CD14-positive monocyte (primary cell): ENCODE measurements around the gene PRELID3B. TPM values are rescaled to one million over a fixed set of nuclear protein-coding genes. Genes with fewer than 3 reads are reported as not detected.

Experiments
- DNase-seq, 3 donors: peaks; one replicate each; pipeline ENCODE4 v3.0.0-alpha.2; 2011 to 2022
- H2AFZ ChIP-seq: 2 replicates; pipeline ENCODE4 v1.6.0; 2012; ENCODE audit warnings: mild to moderate bottlenecking, low read depth, low read length, inconsistent platforms; ENCODE audit not compliant: insufficient read depth, poor library complexity, severe bottlenecking
- H3K27ac ChIP-seq, 2 donors: 1 replicate in 1 of 2; 2 replicates in 1 of 2; pipeline ENCODE4 v1.5.1; 2012 to 2013; ENCODE audit warnings: low read length in 2 of 2, control low read depth in 1 of 2, inconsistent platforms in 1 of 2, low read depth in 1 of 2, mild to moderate bottlenecking in 1 of 2
- H3K27me3 ChIP-seq, 2 donors: one replicate each; pipeline versions ENCODE4 v1.6.0 to v1.6.1; 2011 to 2013; ENCODE audit warnings: low read length in 2 of 2; ENCODE audit not compliant: control insufficient read depth in 2 of 2, insufficient read depth in 2 of 2
- H3K36me3 ChIP-seq, 2 donors: replicated peaks in 1 of 2; 1 replicate in 1 of 2; 2 replicates in 1 of 2; pipeline versions ENCODE4 v1.5.1 to v1.6.1; 2012 to 2013; ENCODE audit warnings: low read length in 2 of 2, control low read depth in 1 of 2, inconsistent platforms in 1 of 2, mild to moderate bottlenecking in 1 of 2; ENCODE audit not compliant: insufficient read depth in 2 of 2, control insufficient read depth in 1 of 2
- H3K4me1 ChIP-seq, 2 donors: 1 replicate in 1 of 2; 2 replicates in 1 of 2; pipeline versions ENCODE4 v1.5.1 to v1.6.1; 2012 to 2013; ENCODE audit warnings: low read length in 2 of 2, control low read depth in 1 of 2, inconsistent platforms in 1 of 2, mild to moderate bottlenecking in 1 of 2, moderate library complexity in 1 of 2; ENCODE audit not compliant: insufficient read depth in 2 of 2, control insufficient read depth in 1 of 2
- H3K4me2 ChIP-seq: replicated peaks from 2 replicates; pipeline ENCODE3; 2012; ENCODE audit warnings: low read length, moderate library complexity, mild to moderate bottlenecking; ENCODE audit not compliant: poor library complexity, severe bottlenecking; ENCODE audit errors: extremely low read depth
- H3K4me3 ChIP-seq, 3 experiments: fragments of 200-600 bp in 1 of 3; sonication (generic) in 1 of 3; replicated peaks in 1 of 3; 1 replicate in 2 of 3; 2 replicates in 1 of 3; pipeline ENCODE4 v1.5.1; 2011 to 2013; ENCODE audit warnings: low read length in 3 of 3, mild to moderate bottlenecking in 3 of 3, control low read depth in 2 of 3, low read depth in 2 of 3, inconsistent platforms in 1 of 3, moderate library complexity in 1 of 3
- H3K79me2 ChIP-seq: 2 replicates; pipeline ENCODE4 v1.6.0; 2012; ENCODE audit warnings: mild to moderate bottlenecking, control low read depth, inconsistent platforms, low read length, moderate library complexity; ENCODE audit not compliant: insufficient read depth
- H3K9ac ChIP-seq: 2 replicates; pipeline ENCODE4 v1.6.0; 2017; ENCODE audit warnings: low read length, mild to moderate bottlenecking; ENCODE audit not compliant: insufficient read depth, poor library complexity, severe bottlenecking
- H3K9me3 ChIP-seq, 2 donors: replicated peaks in 1 of 2; 1 replicate in 1 of 2; 2 replicates in 1 of 2; pipeline versions ENCODE4 v1.5.1 to v1.6.1; 2012 to 2013; ENCODE audit warnings: low read length in 2 of 2, control low read depth in 1 of 2; ENCODE audit not compliant: control insufficient read depth in 1 of 2, insufficient read depth in 1 of 2
- H4K20me1 ChIP-seq: 2 replicates; pipeline ENCODE4 v1.6.0; 2012; ENCODE audit warnings: mild to moderate bottlenecking, low read length, control low read depth, moderate library complexity; ENCODE audit not compliant: insufficient read depth
- H3K27ac Mint-ChIP-seq, 7 donors: one replicate each; pipeline ENCODE4 v1.8.0; 2020; ENCODE audit warnings: mild to moderate bottlenecking in 7 of 7, mixed read lengths in 7 of 7, moderate library complexity in 6 of 7, inconsistent platforms in 2 of 7
- H3K27me3 Mint-ChIP-seq, 3 donors: one replicate each; pipeline ENCODE4 v1.8.0; 2021 to 2022; ENCODE audit warnings: low read depth in 3 of 3, mild to moderate bottlenecking in 3 of 3, mixed read lengths in 3 of 3, moderate library complexity in 3 of 3, inconsistent platforms in 1 of 3
- H3K36me3 Mint-ChIP-seq, 2 donors: one replicate each; pipeline ENCODE4 v1.8.0; 2020; ENCODE audit warnings: mixed read lengths in 2 of 2, inconsistent platforms in 1 of 2, mild to moderate bottlenecking in 1 of 2
- H3K4me1 Mint-ChIP-seq: one replicate; pipeline ENCODE4 v1.8.0; 2020; ENCODE audit warnings: mild to moderate bottlenecking, mixed read lengths
- H3K4me3 Mint-ChIP-seq, 2 donors: one replicate each; pipeline ENCODE4 v1.8.0; 2020; ENCODE audit warnings: mild to moderate bottlenecking in 2 of 2, mixed read lengths in 2 of 2, moderate library complexity in 1 of 2
- H3K9me3 Mint-ChIP-seq, 7 donors: one replicate each; pipeline ENCODE4 v1.8.0; 2020 to 2022; ENCODE audit warnings: mixed read lengths in 7 of 7, mild to moderate bottlenecking in 6 of 7, moderate library complexity in 6 of 7, inconsistent platforms in 2 of 7
- WGBS: methylation state at CpG from one replicate; pipeline ENCODE4 v1.1.5; 2013; ENCODE audit warnings: missing lambda C conversion rate; ENCODE audit not compliant: insufficient coverage; 5-methylcytosine and 5-hydroxymethylcytosine counted together
- intact Hi-C, 2 donors: fragments of 100-400 bp; cut with micrococcal nuclease; formaldehyde crosslinking; loops; one replicate each; pipeline versions ENCODE4 v1.15.0 to v1.15.1; 2023
- polyA plus RNA-seq, 3 donors: library from polyadenylated mRNA; depleted of rRNA in 1 of 3; unstranded in 2 of 3; stranded (reverse) in 1 of 3; fragments of 300-500 nt in 2 of 3; fragments of >200 nt in 1 of 3; fragmentation: Illumina TruSeq in 2 of 3; gene quantifications; 1 replicate in 2 of 3; 2 replicates in 1 of 3; pipeline ENCODE4 v1.2.3, GENCODE V29; 2012 to 2021
- TF ChIP-seq, protein P1 (sequence below): fragments of 200-600 bp; IDR thresholded peaks from one replicate; pipeline ENCODE4 v1.8.0; 2022; ENCODE audit warnings: antibody characterized with exemption, mild to moderate bottlenecking

PRELID3B gene
- polyA plus RNA-seq, 3 donors, result 16.9 to 21.0 (median 20.1) TPM

DNA sequence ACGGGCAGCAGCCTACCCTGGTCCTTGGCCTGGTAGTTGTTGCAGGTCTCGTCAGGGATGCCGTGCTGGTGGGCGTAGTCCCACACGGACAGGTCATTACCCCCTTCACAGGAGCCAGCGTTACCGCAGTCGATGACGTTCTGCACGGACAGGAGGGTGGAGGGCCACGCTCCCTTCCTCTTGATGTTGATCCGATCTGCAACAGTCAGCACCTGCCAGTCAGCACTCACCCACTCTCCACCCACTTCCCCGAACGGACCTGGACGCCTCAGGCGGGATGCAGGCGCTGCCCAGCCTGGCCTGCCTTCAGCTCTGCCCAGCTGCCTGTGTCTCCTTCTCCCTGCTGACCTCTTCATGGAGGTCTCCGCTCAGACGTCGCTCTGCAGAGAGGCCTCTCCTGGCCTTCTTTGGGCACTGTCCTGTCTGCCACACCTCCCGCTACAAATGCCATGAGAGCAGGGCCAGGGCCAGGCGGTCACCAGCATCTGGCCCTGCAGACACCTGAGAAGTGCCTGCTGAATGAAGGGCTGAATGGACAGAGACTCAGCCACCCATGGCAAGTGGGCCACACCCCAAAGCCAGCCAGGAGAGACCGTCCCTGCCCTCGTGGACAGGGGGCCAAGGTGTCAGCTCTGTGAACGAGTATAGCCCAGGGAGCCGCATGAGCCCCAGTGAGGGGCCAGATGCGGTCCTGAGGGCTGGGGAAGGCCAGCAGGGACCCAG lies 41.0 kb downstream of the PRELID3B start:
- H3K27ac Mint-ChIP-seq, result peak overlapping the region in 5 of 7 donors; percentile 63 to 88 (median 84)
- H2AFZ ChIP-seq, result no peak overlapping the region
- no peak overlapping the region for H3K4me3 ChIP-seq
- H3K4me2 ChIP-seq, result no peak overlapping the region
- 95% methylated on average over 26 of the region's 27 CpGs for WGBS
- peaks cover 0 to 1% (median 0%) of the 10 kb centered on the region in 7 donors for H3K9me3 Mint-ChIP-seq
- peaks cover 41% of the 10 kb centered on the region for H3K4me1 Mint-ChIP-seq
- H3K9ac ChIP-seq, result no peak overlapping the region
- H3K4me1 ChIP-seq, result peaks cover 36 to 48% of the 10 kb centered on the region in 2 donors
- H3K36me3 ChIP-seq, result peaks cover 72 to 75% of the 10 kb centered on the region in 2 donors
- no peak overlapping the region for H3K4me3 Mint-ChIP-seq
- intact Hi-C loops, result loop anchor here in 1 of 2 donors (10.0 kb wide), 1 partner anchor 117 kb away; no protein-coding TSS in a partner anchor
- peaks cover 66 to 82% of the 10 kb centered on the region in 2 donors for H3K36me3 Mint-ChIP-seq
- H3K9me3 ChIP-seq, result no peaks in the 10 kb centered on the region
- peaks cover 96% of the 10 kb centered on the region for H4K20me1 ChIP-seq
- TF ChIP-seq, protein P1, sequence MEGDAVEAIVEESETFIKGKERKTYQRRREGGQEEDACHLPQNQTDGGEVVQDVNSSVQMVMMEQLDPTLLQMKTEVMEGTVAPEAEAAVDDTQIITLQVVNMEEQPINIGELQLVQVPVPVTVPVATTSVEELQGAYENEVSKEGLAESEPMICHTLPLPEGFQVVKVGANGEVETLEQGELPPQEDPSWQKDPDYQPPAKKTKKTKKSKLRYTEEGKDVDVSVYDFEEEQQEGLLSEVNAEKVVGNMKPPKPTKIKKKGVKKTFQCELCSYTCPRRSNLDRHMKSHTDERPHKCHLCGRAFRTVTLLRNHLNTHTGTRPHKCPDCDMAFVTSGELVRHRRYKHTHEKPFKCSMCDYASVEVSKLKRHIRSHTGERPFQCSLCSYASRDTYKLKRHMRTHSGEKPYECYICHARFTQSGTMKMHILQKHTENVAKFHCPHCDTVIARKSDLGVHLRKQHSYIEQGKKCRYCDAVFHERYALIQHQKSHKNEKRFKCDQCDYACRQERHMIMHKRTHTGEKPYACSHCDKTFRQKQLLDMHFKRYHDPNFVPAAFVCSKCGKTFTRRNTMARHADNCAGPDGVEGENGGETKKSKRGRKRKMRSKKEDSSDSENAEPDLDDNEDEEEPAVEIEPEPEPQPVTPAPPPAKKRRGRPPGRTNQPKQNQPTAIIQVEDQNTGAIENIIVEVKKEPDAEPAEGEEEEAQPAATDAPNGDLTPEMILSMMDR, result no peak
- H3K27me3 Mint-ChIP-seq, result no peaks in the 10 kb centered on the region
- H3K27me3 ChIP-seq, result no peaks in the 10 kb centered on the region
- H3K27ac ChIP-seq, result peak overlapping the region; percentile 95 to 98
- peaks cover 91% of the 10 kb centered on the region for H3K79me2 ChIP-seq
- DNase-seq, result no peak

DNA sequence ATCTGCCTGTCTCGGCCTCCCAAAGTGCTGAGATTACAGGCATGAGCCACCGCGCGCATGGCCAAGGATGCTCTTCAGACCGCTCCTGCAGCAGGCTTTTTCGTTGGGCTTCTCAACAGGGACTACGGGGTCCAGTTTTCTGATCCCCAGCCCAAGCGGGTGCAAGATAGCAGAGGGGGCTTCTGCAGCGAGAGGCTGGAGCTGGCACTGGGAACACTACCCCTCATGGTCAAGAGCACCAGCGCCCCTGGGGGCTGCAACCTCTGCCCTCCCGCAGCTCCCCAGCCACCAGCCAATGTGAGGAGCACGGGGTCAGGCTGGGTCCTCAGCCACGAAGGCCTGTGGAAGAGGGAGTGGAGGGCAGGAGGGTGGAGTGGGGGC lies 41.5 kb downstream of the PRELID3B start:
- peaks cover 91% of the 10 kb centered on the region for H3K79me2 ChIP-seq
- Mint-ChIP-seq H3K27ac (peak overlapping the region in 5 of 7 donors; percentile 19 to 88 (median 81)), H3K9me3 (peaks cover 0 to 1% (median 0%) of the 10 kb centered on the region in 7 donors), H3K27me3 (no peaks in the 10 kb centered on the region), H3K4me1 (peaks cover 41% of the 10 kb centered on the region), H3K36me3 (peaks cover 72 to 87% of the 10 kb centered on the region in 2 donors), H3K4me3 (no peak overlapping the region)
- intact Hi-C loops, result loop anchor here in 1 of 2 donors (10.0 kb wide), 1 partner anchor 116 kb away; no protein-coding TSS in a partner anchor
- peak overlapping the region in 1 of 2 donors; percentile 98 for H3K27ac ChIP-seq
- no peaks in the 10 kb centered on the region for H3K9me3 ChIP-seq
- peaks cover 77 to 80% of the 10 kb centered on the region in 2 donors for H3K36me3 ChIP-seq
- no peak for DNase-seq
- H3K4me1 ChIP-seq, result peaks cover 32 to 46% of the 10 kb centered on the region in 2 donors
- H4K20me1 ChIP-seq, result peaks cover 98% of the 10 kb centered on the region
- TF ChIP-seq, protein P1, result no peak
- 90% methylated on average over 12 of the region's 13 CpGs for WGBS
- H3K4me2 ChIP-seq, result no peak overlapping the region
- H3K4me3 ChIP-seq, result no peak overlapping the region
- no peaks in the 10 kb centered on the region for H3K27me3 ChIP-seq
- H3K9ac ChIP-seq, result no peak overlapping the region
- H2AFZ ChIP-seq, result no peak overlapping the region
